Pancreas (tissue), 10 donors: ENCODE measurements around the gene ACTL10. TPM values are rescaled to one million over a fixed set of nuclear protein-coding genes. Genes with fewer than 3 reads are reported as not detected.

Experiments
- ATAC-seq, 4 donors: fragments of 200-7000 bp; cut with Tn5 transposase; one replicate each; pipeline versions ENCODE4 v1.8.0 to v1.9.1; 2020; ENCODE audit warnings: mild to moderate bottlenecking in 4 of 4, moderate library complexity in 4 of 4
- DNase-seq, 6 donors: peaks; one replicate each; pipeline ENCODE4 v3.0.0-alpha.2; 2020
- FAIRE-seq: peaks from 2 replicates; lab custom pipeline; 2012; peaks lifted over from hg19 to GRCh38; lab: Jason Lieb, UNC
- H3K27ac ChIP-seq, 4 donors: fragments of 200-600 bp; sonication (generic); 1 replicate in 3 of 4; 2 replicates in 1 of 4; pipeline versions ENCODE4 v1.5.0 to v1.8.0; 2020
- H3K27me3 ChIP-seq, 4 donors: fragments of 200-600 bp; one replicate each; pipeline ENCODE4 v1.8.0; 2021
- H3K36me3 ChIP-seq, 3 donors: fragments of 200-600 bp; sonication (generic) in 1 of 3; one replicate each; pipeline versions ENCODE4 v1.5.0 to v1.8.0; 2020 to 2021
- H3K4me1 ChIP-seq, 3 donors: fragments of 200-600 bp; one replicate each; pipeline ENCODE4 v1.8.0; 2021
- H3K4me3 ChIP-seq, 4 donors: fragments of 200-600 bp; sonication (generic) in 2 of 4; one replicate each; pipeline versions ENCODE4 v1.5.0 to v1.8.0; 2020 to 2021
- H3K9me3 ChIP-seq, 4 donors: fragments of 200-600 bp; one replicate each; pipeline ENCODE4 v1.8.0; 2021
- WGBS, 2 donors: extraction: QIAGEN DNeasy Blood & Tissue Kit; methylation state at CpG; one replicate each; pipeline ENCODE4 v1.1.7; 2013; 5-methylcytosine and 5-hydroxymethylcytosine counted together
- intact Hi-C, 3 donors: fragments of 100-400 bp; cut with DNase I; formaldehyde crosslinking; loops; one replicate each; pipeline versions ENCODE4 v1.11.1 to v1.14.2; 2022
- polyA plus RNA-seq, 2 donors: library from polyadenylated mRNA; stranded (reverse); fragments of 200-250 nt; gene quantifications; one replicate each; pipeline ENCODE4 v1.2.3, GENCODE V29; 2013
- total RNA-seq, 6 donors: library from RNA; stranded (reverse); fragmentation: NEBNext Ultra II Directional in 4 of 6; extraction: Animal tissue kit (Norgen Biotek cat#: 25700) in 4 of 6; gene quantifications; one replicate each; pipeline versions ENCODE4 v1.2.1 to v1.2.4, GENCODE V29; 2021 to 2023
- TF ChIP-seq, protein P1 (sequence below), 4 donors: fragments of 200-600 bp; sonication (generic) in 3 of 4; IDR thresholded peaks; one replicate each; pipeline versions ENCODE4 v1.5.0 to v1.8.0; 2021; ENCODE audit warnings: antibody characterized with exemption in 4 of 4
- donor health status: healthy with polysubstance abuse.
- donor health status: DM: no; HTN: no; CAD: no; lungs with moderate emphysema.
- donor health status: DM: no; HTN: no; CAD: no.
- donor health status: control.
- donor health status: control.
- donor health status: Bipolar disorder and iron deficiency.
- donor health status: DM: yes; HTN: yes; CAD: no.
- donor health status: DM: no; HTN: no; CAD: no.
- donor health status: DM: no; HTN: no; CAD: no.
- donor health status: DM: yes; HTN: yes; CAD: no.

Gene ACTL10
- total and polyA plus RNA-seq, 8 donors: 1.6 to 3.5 (median 2.6) TPM

DNA sequence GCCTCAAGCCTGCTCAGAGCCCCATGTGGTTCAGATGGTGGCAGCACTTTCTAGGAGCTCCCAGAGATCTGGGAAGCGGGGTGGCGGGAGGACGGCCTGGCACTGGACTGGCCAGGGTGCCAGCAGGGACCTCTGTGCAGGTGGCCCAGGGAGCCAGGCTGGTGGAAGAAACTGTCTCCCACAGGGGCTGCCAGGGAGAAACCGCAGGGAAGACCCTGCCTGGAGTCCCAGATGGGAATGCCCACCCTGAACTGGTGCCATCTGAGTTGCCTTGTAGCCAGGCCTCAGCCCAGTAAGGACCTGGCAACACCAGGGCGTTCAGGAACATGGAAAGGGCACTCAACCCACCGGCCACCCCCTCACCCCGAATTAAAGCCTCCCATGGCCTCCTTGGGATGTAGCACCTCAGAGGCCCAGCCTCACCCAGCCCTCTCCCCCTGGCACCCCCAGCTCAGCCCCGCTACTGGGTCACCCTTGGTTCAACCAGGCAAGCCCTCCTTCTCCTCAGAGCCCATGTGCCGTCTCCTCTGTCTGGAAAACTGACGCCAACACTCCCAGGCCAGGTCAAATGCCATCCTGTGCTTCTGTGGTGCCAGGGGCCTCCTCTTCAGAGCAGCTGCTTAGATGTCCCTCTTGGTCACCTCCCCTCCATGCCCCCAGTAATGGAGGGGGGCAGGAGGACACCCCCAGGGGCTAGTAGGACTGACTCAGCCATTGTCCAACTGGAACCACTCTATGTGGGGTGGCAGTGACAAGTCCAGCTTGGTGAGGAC is 10.5 kb upstream of the ACTL10 start:
- DNase-seq: peak in 4 of 6 donors; percentile 6 to 62 (median 21)
- Histone ChIP-seq H3K9me3 (no peaks in the 10 kb centered on the region), H3K4me3 (no peak overlapping the region), H3K4me1 (peaks cover 21 to 27% (median 26%) of the 10 kb centered on the region in 3 donors), H3K27ac (peak overlapping the region in 1 of 4 donors; percentile 77), H3K27me3 (no peaks in the 10 kb centered on the region), H3K36me3 (peaks cover 0 to 7% (median 0%) of the 10 kb centered on the region in 3 donors)
- FAIRE-seq: no peak
- WGBS, 2 donors: 94 to 95% methylated on average over 10 of the region's 10 CpGs
- no peak for ATAC-seq
- TF ChIP-seq, protein P1, sequence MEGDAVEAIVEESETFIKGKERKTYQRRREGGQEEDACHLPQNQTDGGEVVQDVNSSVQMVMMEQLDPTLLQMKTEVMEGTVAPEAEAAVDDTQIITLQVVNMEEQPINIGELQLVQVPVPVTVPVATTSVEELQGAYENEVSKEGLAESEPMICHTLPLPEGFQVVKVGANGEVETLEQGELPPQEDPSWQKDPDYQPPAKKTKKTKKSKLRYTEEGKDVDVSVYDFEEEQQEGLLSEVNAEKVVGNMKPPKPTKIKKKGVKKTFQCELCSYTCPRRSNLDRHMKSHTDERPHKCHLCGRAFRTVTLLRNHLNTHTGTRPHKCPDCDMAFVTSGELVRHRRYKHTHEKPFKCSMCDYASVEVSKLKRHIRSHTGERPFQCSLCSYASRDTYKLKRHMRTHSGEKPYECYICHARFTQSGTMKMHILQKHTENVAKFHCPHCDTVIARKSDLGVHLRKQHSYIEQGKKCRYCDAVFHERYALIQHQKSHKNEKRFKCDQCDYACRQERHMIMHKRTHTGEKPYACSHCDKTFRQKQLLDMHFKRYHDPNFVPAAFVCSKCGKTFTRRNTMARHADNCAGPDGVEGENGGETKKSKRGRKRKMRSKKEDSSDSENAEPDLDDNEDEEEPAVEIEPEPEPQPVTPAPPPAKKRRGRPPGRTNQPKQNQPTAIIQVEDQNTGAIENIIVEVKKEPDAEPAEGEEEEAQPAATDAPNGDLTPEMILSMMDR (IDR thresholded peaks at IDR 0.05): no peak
- intact Hi-C loops: loop anchor here in 1 of 3 donors (5.0 kb wide), 1 partner anchor 194 kb away; no protein-coding TSS in a partner anchor

DNA sequence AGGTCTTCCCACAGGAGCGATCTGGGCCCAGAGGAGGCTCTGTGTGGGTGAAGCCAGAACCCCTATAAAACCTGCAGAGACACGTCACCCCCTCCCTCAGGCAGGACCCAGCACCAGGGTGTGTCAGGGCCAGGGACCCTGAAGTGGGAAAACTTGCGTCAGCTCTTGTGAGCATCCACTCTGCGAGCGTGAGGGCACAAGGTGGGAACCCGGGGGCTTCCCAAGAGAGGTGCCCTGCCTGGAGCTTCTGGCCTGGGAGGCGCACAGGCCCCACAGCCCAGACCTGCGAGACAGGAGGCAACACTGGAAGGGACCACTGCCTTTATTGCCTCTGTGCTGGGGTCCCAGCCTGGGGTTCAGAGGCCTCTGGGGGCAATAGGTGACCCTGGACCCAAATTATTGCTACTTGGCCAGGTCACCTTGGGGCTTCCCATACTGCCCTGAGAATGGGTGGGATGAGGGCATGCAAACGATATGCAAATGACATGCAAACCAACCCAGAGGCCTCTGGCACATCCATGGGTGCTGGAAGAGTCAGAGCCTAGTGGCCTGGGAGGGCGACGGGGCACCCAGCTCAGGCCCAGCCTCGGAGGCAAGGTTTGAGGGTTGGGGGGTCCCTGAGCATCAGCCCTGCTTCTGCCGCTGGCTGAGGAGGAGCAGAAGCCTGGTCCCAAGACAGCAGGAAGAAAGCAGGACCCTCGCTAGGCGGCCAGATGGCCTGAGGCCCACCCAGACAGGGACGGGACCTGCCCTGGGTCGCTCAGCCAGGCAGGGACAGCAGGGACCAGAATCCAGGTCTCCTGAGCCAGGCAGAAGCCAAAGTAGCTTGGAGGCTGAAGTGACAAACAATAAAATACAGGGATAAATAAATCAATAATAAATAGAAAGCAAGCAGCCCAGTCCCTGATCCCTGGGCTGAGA is 9.7 kb upstream of the ACTL10 start:
- Histone ChIP-seq H3K27ac (no peak overlapping the region), H3K4me1 (peaks cover 21 to 27% (median 26%) of the 10 kb centered on the region in 3 donors), H3K27me3 (no peaks in the 10 kb centered on the region), H3K4me3 (no peak overlapping the region), H3K36me3 (peaks cover 0 to 7% (median 0%) of the 10 kb centered on the region in 3 donors), H3K9me3 (no peaks in the 10 kb centered on the region)
- FAIRE-seq: no peak
- intact Hi-C loops: loop anchor here in 1 of 3 donors (5.0 kb wide), 1 partner anchor 195 kb away; no protein-coding TSS in a partner anchor
- no peak for ATAC-seq
- DNase-seq: peak in 4 of 6 donors; percentile 13 to 64 (median 24)
- 94 to 95% methylated on average over 17 of the region's 17 CpGs for WGBS, 2 donors
- TF ChIP-seq, protein P1 (IDR thresholded peaks at IDR 0.05): no peak

DNA sequence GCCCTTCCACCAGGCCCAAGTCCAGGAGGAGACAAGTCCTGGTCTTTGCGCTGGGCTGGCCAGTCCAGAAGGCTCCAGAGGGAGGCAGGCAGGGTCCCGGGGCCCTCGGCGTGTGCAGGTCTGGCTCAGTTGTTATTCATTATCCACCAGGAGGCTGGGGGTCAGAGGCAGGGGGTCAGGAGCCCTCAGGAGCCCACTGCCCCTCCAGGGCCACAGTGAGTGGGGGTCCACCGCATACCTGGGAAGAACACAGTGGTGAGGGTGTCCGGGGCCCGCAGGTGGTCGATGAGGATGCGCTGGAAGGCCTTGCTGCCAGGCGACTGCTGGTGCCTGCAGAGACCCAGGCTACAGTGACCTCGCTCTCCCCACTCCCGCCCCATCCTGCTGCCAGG is 9.0 kb upstream of the ACTL10 start:
- intact Hi-C loops: loop anchor here in 1 of 3 donors (5.0 kb wide), 1 partner anchor 195 kb away; no protein-coding TSS in a partner anchor
- no peaks in the 10 kb centered on the region for H3K27me3 ChIP-seq
- TF ChIP-seq, protein P1 (IDR thresholded peaks at IDR 0.05): no peak
- ATAC-seq (no peak), FAIRE-seq (no peak), DNase-seq (peak in 2 of 6 donors; percentile 12)
- no peak overlapping the region for H3K4me3 ChIP-seq
- H3K4me1 ChIP-seq: peaks cover 22 to 25% (median 25%) of the 10 kb centered on the region in 3 donors
- WGBS, 2 donors: 92 to 97% methylated on average over 12 of the region's 12 CpGs
- H3K27ac ChIP-seq: no peak overlapping the region
- H3K9me3 ChIP-seq: no peaks in the 10 kb centered on the region
- peaks cover 0 to 7% (median 0%) of the 10 kb centered on the region in 3 donors for H3K36me3 ChIP-seq

DNA sequence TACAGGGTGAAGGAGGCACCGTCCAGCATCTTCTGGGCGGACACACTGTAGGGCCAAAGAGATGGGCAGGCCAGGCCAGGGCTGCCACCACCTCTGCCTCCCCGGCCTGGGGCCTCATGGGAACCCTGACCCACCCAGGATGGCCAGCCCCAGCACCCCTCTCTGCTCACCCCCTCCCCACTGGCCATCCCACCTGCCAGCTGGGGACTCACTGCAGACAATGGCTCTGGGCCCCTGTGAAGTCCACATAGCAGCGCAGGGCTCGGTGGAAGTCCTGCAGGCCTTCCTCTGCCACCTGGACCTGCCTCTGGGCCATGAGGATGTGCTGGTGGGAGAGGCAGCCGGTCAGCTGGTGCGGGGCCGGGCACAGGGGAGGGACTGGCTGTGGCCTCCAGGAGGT is 8.2 kb upstream of the ACTL10 start:
- H3K27ac ChIP-seq: no peak overlapping the region
- peaks cover 0 to 7% (median 0%) of the 10 kb centered on the region in 3 donors for H3K36me3 ChIP-seq
- no peak for FAIRE-seq
- H3K27me3 ChIP-seq: no peaks in the 10 kb centered on the region
- H3K9me3 ChIP-seq: no peaks in the 10 kb centered on the region
- H3K4me3 ChIP-seq: no peak overlapping the region
- ATAC-seq: no peak
- peaks cover 17 to 18% (median 17%) of the 10 kb centered on the region in 3 donors for H3K4me1 ChIP-seq
- WGBS, 2 donors: 91 to 95% methylated on average over 8 of the region's 8 CpGs
- intact Hi-C loops: loop anchor here in 1 of 3 donors (5.0 kb wide), 1 partner anchor 196 kb away; no protein-coding TSS in a partner anchor
- TF ChIP-seq, protein P1 (IDR thresholded peaks at IDR 0.05): no peak
- DNase-seq: peak in 2 of 6 donors; percentile 6 to 12
